ENCODE measurements around the gene P2RY14. TPM values are rescaled to one million over a fixed set of nuclear protein-coding genes. Genes with fewer than 3 reads are reported as not detected.

P2RY14 gene
- total and polyA plus RNA-seq, 9 donors: 0.53 to 1.6 (median 1.3) TPM

GRCh38 chr3:151303751-151304150 lies 25.4 kb upstream of the P2RY14 start:
- Histone ChIP-seq H3K4me3 (ENCODE audit: low read length) (no peak overlapping the region), H3K9me3 (replicated peaks; ENCODE audit: control insufficient read depth, low read depth, low read length) (no peaks in the 10 kb centered on the region), H3K27me3 (ENCODE audit: control insufficient read depth, insufficient read depth, low read length) (no peaks in the 10 kb centered on the region), H3K4me1 (ENCODE audit: control insufficient read depth, insufficient read depth, low read length) (no peaks in the 10 kb centered on the region), H3K36me3 (ENCODE audit: control insufficient read depth, insufficient read depth, low read length) (no peaks in the 10 kb centered on the region), H3K27ac (ENCODE audit: low read length) (no peak overlapping the region)
- no peak for DNase-seq
- 38% methylated on average over 1 of the region's 2 CpGs for WGBS (ENCODE audit: insufficient coverage)

DNA sequence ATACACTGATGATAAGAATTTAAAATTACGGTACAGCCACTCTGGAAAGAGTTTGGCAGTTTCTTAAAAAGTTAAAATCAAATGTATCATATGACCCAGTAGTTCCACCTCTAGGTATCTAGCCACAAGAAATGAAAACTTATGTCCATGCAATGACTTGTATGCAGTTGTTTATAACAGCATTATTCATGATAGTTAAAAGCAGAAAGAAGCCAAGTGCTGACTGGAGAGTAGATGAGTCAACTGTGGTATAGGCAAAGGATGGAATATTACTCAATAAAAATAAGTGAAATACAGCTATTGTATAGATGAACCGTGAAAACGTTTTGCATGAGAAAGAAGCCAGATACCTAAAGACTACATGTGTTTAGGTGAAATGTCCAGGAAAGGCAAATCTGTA lies 23.4 kb upstream of the P2RY14 start:
- H3K4me3 ChIP-seq (ENCODE audit: low read length): no peak overlapping the region
- no peaks in the 10 kb centered on the region for H3K4me1 ChIP-seq (ENCODE audit: control insufficient read depth, insufficient read depth, low read length)
- DNase-seq: no peak
- no peaks in the 10 kb centered on the region for H3K9me3 ChIP-seq (replicated peaks; ENCODE audit: control insufficient read depth, low read depth, low read length)
- H3K36me3 ChIP-seq (ENCODE audit: control insufficient read depth, insufficient read depth, low read length): no peaks in the 10 kb centered on the region
- H3K27ac ChIP-seq (ENCODE audit: low read length): no peak overlapping the region
- 70% methylated on average over 2 of the region's 3 CpGs for WGBS (ENCODE audit: insufficient coverage)
- no peaks in the 10 kb centered on the region for H3K27me3 ChIP-seq (ENCODE audit: control insufficient read depth, insufficient read depth, low read length)

DNA sequence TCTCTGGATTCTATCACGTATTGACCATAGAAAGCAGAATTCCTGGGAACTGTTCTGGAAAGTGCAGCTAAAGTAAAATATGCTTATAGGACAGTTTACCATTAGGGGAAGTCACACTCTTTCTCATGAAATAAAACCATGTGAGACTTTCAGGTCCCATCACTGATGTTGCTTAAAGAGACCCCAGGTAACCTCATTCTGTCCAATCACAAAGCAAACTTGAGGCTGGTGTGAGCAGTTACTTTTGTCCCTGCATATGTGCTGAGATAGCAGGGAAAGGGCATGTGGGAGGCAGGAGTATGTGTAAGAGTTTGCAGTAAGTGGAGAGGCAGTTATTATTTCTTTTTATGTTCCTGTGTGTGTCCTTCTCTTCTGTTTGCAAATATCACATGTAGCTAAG lies 22.2 kb upstream of the P2RY14 start:
- Histone ChIP-seq H3K9me3 (replicated peaks; ENCODE audit: control insufficient read depth, low read depth, low read length) (no peaks in the 10 kb centered on the region), H3K4me3 (ENCODE audit: low read length) (no peak overlapping the region), H3K4me1 (ENCODE audit: control insufficient read depth, insufficient read depth, low read length) (no peaks in the 10 kb centered on the region), H3K36me3 (ENCODE audit: control insufficient read depth, insufficient read depth, low read length) (no peaks in the 10 kb centered on the region), H3K27ac (ENCODE audit: low read length) (no peak overlapping the region), H3K27me3 (ENCODE audit: control insufficient read depth, insufficient read depth, low read length) (no peaks in the 10 kb centered on the region)
- no CpG with 5 or more reads among the region's 1 CpG for WGBS (ENCODE audit: insufficient coverage)
- DNase-seq: no peak

GRCh38 chr3:151299006-151299405 lies 20.7 kb upstream of the P2RY14 start:
- no peaks in the 10 kb centered on the region for H3K9me3 ChIP-seq (replicated peaks; ENCODE audit: control insufficient read depth, low read depth, low read length)
- DNase-seq: no peak
- no peak overlapping the region for H3K27ac ChIP-seq (ENCODE audit: low read length)
- H3K27me3 ChIP-seq (ENCODE audit: control insufficient read depth, insufficient read depth, low read length): no peaks in the 10 kb centered on the region
- H3K4me1 ChIP-seq (ENCODE audit: control insufficient read depth, insufficient read depth, low read length): no peaks in the 10 kb centered on the region
- no peaks in the 10 kb centered on the region for H3K36me3 ChIP-seq (ENCODE audit: control insufficient read depth, insufficient read depth, low read length)
- no peak overlapping the region for H3K4me3 ChIP-seq (ENCODE audit: low read length)
- 80% methylated on average over 2 of the region's 2 CpGs for WGBS (ENCODE audit: insufficient coverage)

DNA sequence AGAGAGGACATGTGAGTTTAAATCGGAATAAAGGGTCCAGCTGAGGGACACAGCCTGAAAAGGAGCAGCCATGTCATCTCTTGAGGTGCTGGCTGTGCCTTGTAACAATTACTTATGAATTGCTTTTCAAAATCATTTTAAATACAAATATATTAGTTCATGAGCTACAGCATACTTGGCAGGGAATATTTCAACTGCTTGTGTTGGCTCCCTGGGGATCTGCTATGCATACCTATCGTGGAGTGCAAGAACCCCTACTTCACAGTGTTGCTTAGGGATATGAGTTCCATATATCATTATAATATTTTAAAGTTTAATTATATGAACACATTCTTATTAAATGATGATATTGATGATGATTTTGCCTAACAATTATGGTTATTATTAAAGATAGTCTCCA lies 19.1 kb upstream of the P2RY14 start:
- Histone ChIP-seq H3K4me3 (ENCODE audit: low read length) (no peak overlapping the region), H3K36me3 (ENCODE audit: control insufficient read depth, insufficient read depth, low read length) (no peaks in the 10 kb centered on the region), H3K27ac (ENCODE audit: low read length) (no peak overlapping the region), H3K27me3 (ENCODE audit: control insufficient read depth, insufficient read depth, low read length) (no peaks in the 10 kb centered on the region), H3K4me1 (ENCODE audit: control insufficient read depth, insufficient read depth, low read length) (no peaks in the 10 kb centered on the region), H3K9me3 (replicated peaks; ENCODE audit: control insufficient read depth, low read depth, low read length) (no peaks in the 10 kb centered on the region)
- DNase-seq: no peak
- WGBS (ENCODE audit: insufficient coverage): no CpG with 5 or more reads among the region's 2 CpGs

DNA sequence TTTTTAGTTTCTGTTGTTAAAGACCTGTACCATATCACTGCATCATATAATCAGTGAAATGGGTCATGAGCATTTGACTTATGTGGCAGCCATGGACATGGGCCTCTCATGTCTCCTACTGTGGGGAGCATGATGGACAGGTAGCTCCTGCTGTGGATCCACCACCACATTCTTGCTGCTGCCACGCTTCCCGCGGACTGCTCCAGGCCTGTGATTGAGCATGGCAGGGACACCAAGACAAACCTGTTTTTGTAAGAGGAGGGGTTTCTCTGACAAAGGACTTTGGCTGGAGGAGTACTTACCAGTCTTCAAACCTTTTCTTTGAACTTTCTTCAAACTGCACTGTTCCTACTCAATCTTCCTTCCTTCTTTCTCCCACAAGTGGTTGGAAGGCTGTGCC lies 17.9 kb upstream of the P2RY14 start:
- Histone ChIP-seq H3K36me3 (ENCODE audit: control insufficient read depth, insufficient read depth, low read length) (no peaks in the 10 kb centered on the region), H3K27me3 (ENCODE audit: control insufficient read depth, insufficient read depth, low read length) (no peaks in the 10 kb centered on the region), H3K4me3 (ENCODE audit: low read length) (no peak overlapping the region), H3K27ac (ENCODE audit: low read length) (no peak overlapping the region), H3K4me1 (ENCODE audit: control insufficient read depth, insufficient read depth, low read length) (no peaks in the 10 kb centered on the region), H3K9me3 (replicated peaks; ENCODE audit: control insufficient read depth, low read depth, low read length) (no peaks in the 10 kb centered on the region)
- WGBS (ENCODE audit: insufficient coverage): no CpG with 5 or more reads among the region's 3 CpGs
- no peak for DNase-seq

DNA sequence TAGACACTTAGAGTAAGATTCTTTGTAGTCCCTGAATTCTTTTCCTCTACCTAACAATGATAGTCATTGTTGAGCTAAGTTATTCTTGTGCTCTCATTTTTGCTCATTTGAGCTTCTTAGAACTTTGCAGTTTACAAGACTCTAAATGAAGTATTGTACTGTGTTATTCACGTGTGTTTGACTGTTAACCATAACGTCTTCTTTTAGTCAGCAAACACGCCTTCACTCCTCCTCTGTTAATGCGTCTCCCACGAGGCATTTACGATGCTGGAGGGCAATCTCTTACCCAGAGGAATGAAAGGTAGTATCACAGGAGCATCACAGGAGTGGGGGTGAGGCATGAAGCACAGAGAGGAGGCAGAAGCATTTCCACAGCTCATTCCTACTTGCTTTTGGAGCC lies 14.8 kb upstream of the P2RY14 start:
- Histone ChIP-seq H3K36me3 (ENCODE audit: control insufficient read depth, insufficient read depth, low read length) (no peaks in the 10 kb centered on the region), H3K27ac (ENCODE audit: low read length) (no peak overlapping the region), H3K4me1 (ENCODE audit: control insufficient read depth, insufficient read depth, low read length) (no peaks in the 10 kb centered on the region), H3K9me3 (replicated peaks; ENCODE audit: control insufficient read depth, low read depth, low read length) (no peaks in the 10 kb centered on the region), H3K4me3 (ENCODE audit: low read length) (no peak overlapping the region), H3K27me3 (ENCODE audit: control insufficient read depth, insufficient read depth, low read length) (no peaks in the 10 kb centered on the region)
- DNase-seq: no peak
- whole genome bisulfite sequencing (ENCODE audit: insufficient coverage): no CpG with 5 or more reads among the region's 6 CpGs

DNA sequence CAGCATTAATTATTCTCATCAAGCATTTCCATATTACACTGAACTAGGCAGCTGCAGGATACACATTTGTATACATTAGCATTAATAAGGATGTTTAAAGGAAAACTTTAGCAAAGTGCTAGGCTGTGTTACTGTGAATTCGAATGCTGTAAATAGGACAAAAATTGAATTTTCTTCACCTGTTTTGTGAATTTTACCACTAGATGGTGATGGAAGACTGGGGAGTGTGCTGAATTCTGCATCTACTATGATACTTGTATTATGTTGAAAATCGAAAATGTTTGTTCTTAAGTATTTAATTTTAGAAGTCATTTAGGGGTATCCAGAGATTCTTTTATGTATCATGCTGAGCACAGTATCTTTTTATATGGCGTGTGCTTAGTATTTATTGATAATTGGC lies 12.3 kb upstream of the P2RY14 start:
- peak; percentile 61 for DNase-seq

GRCh38 chr3:151289445-151289844 lies 11.1 kb upstream of the P2RY14 start:
- Histone ChIP-seq H3K36me3 (ENCODE audit: control insufficient read depth, insufficient read depth, low read length) (no peaks in the 10 kb centered on the region), H3K4me3 (ENCODE audit: low read length) (no peak overlapping the region), H3K9me3 (replicated peaks; ENCODE audit: control insufficient read depth, low read depth, low read length) (no peaks in the 10 kb centered on the region), H3K27ac (ENCODE audit: low read length) (no peak overlapping the region), H3K27me3 (ENCODE audit: control insufficient read depth, insufficient read depth, low read length) (no peaks in the 10 kb centered on the region), H3K4me1 (ENCODE audit: control insufficient read depth, insufficient read depth, low read length) (no peaks in the 10 kb centered on the region)
- DNase-seq: no peak
- no CpG with 5 or more reads among the region's 3 CpGs for WGBS (ENCODE audit: insufficient coverage)

More for the DNA sequence above, 12.3 kb upstream of the P2RY14 start:
- H3K9me3 ChIP-seq (replicated peaks; ENCODE audit: control insufficient read depth, low read depth, low read length): no peaks in the 10 kb centered on the region
- no peaks in the 10 kb centered on the region for H3K27me3 ChIP-seq (ENCODE audit: control insufficient read depth, insufficient read depth, low read length)
- no peaks in the 10 kb centered on the region for H3K36me3 ChIP-seq (ENCODE audit: control insufficient read depth, insufficient read depth, low read length)
- H3K4me1 ChIP-seq (ENCODE audit: control insufficient read depth, insufficient read depth, low read length): no peaks in the 10 kb centered on the region
- no peak overlapping the region for H3K4me3 ChIP-seq (ENCODE audit: low read length)
- no CpG with 5 or more reads among the region's 3 CpGs for WGBS (ENCODE audit: insufficient coverage)
- H3K27ac ChIP-seq (ENCODE audit: low read length): no peak overlapping the region

DNA sequence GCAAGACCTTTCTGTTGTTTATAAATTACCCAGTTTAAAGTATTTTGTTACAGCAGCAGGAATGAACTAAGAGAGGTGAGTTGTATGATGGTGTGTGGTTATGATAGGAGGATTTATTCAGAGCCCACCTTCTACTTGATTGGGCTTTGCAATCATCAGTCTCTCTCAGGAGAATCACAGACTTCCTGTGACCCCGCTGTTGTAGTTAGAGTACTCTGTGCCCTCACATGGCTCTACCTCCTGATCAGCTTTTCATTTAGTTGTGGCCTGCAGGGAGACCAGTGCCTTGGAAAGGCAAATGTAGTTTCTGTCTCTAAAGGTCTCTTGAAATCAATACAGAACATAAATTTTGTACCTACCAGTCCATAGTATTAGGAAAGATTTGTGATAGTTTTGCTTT lies 7.6 kb upstream of the P2RY14 start:
- no peaks in the 10 kb centered on the region for H3K36me3 ChIP-seq (ENCODE audit: control insufficient read depth, insufficient read depth, low read length)

DNA sequence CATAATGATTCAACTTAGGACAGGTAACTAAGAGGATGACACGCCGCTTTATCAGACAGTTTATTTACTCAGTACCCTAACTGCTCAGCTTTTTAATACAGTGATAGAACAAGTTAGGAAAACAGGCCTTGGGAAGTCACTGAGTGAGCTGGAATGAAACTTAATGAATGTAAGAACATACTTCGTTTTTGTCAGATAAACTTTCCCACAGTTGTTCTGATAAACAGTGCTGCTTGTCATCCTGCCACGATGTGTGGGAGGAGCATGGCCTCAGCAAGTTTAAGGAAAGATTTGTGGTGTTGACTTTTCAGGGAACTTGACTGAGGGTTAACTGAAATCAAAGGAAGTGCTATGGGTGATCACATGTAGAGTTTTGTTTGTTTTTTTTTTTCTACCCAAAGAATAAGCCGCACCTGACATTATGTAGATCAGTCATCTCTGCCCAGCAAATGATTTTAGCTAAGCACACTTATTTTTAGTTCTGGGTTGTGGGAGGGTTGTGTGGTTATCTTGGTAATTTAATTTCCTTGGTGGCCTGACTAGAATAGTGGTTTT lies 5.6 kb upstream of the P2RY14 start:
- no peaks in the 10 kb centered on the region for H3K36me3 ChIP-seq (ENCODE audit: control insufficient read depth, insufficient read depth, low read length)
- DNase-seq: peak; percentile 42
- no peaks in the 10 kb centered on the region for H3K9me3 ChIP-seq (replicated peaks; ENCODE audit: control insufficient read depth, low read depth, low read length)
- no peak overlapping the region for H3K27ac ChIP-seq (ENCODE audit: low read length)
- H3K4me1 ChIP-seq (ENCODE audit: control insufficient read depth, insufficient read depth, low read length): no peaks in the 10 kb centered on the region
- H3K27me3 ChIP-seq (ENCODE audit: control insufficient read depth, insufficient read depth, low read length): no peaks in the 10 kb centered on the region
- H3K4me3 ChIP-seq (ENCODE audit: low read length): no peak overlapping the region
- 53% methylated on average over 2 of the region's 5 CpGs for WGBS (ENCODE audit: insufficient coverage)

More for the DNA sequence above, 7.6 kb upstream of the P2RY14 start:
- H3K27ac ChIP-seq (ENCODE audit: low read length): no peak overlapping the region
- H3K27me3 ChIP-seq (ENCODE audit: control insufficient read depth, insufficient read depth, low read length): no peaks in the 10 kb centered on the region
- no peaks in the 10 kb centered on the region for H3K9me3 ChIP-seq (replicated peaks; ENCODE audit: control insufficient read depth, low read depth, low read length)
- H3K4me1 ChIP-seq (ENCODE audit: control insufficient read depth, insufficient read depth, low read length): no peaks in the 10 kb centered on the region
- no CpG with 5 or more reads among the region's 1 CpG for WGBS (ENCODE audit: insufficient coverage)
- H3K4me3 ChIP-seq (ENCODE audit: low read length): no peak overlapping the region
- no peak for DNase-seq
